GM19043 (cell line): Measurements from ENCODE around the gene PEX12.
"Not testable (repeated sequence)": the region's sequence is repeated elsewhere in the genome, so short reads cannot be mapped to it uniquely, and the experiment has no call there.

ENCODE experiments used
- ATAC-seq: cut with Tn5 transposase; IDR thresholded peaks from one replicate; pipeline ENCODE4 v1.9.1; 2021; ENCODE audit warnings: low read depth; ENCODE audit not compliant: unreplicated experiment

The PEX12 gene

DNA sequence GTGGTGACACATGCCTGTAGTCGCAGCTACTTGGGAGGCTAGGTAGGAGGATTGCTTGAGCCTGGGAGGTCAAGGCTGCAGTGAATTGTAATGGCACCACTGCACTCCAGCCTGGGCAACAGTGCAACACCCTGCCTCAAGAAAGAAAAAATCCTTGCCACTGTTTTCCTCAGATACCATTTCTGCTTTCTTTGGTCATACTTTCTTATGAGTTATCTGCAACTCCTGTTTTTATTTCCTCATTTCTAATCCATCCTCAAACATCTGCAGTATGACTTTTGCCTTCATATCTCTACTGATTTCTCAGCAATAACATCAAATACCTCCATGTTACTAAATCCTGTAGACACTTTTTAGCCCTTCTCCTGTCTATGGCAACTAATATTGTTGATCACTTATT lies 5.7 kb upstream of the PEX12 start:
- ATAC-seq: no peak

DNA sequence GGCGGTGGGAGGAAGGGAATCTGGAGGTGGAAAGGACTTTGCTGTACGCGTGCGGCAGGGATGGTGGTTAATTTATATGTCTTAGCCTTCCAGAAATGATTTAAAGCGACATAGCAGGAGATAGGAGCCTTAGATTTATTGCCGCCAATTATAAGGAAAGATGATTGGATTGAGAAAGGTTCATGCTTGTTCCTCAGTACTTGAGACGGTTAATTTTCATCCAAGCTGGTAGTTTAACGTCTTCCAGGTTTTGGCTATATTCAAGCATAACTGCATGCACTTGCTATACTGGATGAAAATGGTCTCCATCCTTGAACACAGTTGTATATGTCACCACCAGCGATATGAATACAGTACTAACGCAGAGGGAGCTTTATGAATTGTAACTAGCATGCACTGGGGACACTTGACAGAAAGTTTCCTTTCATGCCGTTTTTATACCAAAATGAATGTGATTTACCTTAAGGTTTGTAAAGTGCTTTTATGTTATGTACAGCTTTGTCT lies 610 bp upstream of the PEX12 start:
- ATAC-seq: no peak

DNA sequence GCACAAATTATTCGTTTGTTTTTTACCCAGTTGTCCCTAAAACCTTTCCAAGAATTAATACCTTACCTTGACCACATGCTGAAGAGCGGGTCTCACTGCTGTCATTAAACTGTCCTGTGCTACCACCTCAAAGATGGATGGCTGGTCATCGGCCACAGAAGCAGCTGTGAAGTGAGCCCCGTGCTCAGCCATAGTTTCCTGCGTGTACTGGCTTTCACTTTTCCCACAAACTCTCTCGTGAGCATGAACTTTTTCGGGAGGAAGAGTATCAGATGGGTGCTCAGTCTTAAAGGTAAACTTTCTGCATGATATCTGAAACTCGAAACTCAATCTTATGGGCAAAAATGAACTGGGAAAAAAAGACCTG lies 558 bp downstream of the PEX12 start:
- ATAC-seq: no peak

DNA sequence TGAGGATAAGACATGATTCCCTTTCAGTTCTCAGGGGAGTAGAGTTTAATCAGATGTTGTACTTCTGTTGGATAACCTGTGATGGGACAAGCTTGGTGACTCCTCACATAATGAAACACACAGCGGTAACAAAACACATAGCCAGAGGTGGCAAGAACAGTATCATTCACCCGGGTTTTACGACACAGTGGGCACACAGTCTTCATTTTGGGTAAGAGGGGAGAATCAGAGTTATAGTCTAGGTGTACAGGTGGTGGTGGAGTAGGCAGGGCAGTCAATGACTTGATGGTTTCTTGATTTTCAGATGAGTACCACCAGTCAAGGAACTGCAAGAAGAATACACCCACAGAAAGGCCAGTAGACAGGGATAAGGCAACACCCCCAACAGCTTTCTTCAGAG lies 2.6 kb downstream of the PEX12 start:
- ATAC-seq: no peak

DNA sequence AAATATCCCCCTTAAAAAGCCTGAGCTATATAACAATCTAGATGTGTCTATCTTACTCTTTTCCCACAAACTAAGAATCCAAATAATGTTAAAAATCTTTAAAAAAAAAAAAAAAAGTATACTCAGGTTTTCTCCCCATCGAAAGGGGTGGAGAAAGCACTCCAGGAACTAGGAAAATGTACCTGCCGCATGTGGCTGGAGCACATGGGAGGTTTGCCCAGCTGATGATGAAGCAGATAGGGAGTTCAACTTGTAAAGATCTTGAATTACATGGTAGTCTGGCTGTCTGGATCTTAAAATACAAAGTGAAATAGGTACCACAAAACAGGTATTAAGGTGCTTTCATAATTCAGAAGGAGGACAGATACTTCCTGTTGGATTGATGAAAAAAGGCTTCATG lies 9.0 kb downstream of the PEX12 start:
- no peak for ATAC-seq

DNA sequence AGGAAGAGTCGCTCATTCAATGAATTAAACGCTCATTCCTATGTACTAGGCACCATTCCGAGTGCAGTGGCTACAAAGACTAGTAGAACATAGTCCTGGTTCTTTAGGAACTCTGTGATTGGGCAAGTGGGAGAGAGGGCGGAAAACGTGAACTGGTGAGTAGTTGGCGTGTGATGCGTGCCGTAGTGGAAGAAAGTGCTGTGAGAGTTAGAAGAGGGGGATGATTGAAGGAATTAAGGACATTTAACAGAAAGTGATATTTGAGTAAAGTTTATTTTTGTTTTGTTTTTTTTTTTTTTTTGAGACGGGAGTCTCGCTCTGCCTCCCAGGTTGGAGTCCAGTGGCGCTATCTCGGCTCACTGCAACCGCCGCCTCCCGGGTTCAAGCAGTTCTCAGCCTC lies 9.8 kb downstream of the PEX12 start:
- no peak for ATAC-seq

DNA sequence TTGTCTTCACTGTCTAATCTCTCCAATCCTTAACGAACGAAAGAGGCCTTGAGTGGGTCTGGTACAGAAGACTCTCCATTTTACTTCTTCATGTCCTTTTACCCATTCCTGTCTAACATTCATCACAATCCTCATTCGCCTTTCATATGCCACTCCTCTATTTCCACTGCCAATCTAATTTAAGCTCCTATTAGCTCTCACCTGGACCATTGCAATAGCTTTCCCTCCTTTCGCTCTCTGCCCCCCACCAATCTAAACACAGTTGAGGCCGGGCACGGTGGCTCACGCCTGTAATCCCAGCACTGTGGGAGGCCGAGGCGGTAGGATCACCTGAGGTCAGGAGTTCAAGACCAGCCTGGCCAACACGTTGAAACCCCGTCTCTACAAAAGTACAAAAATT lies 11.4 kb downstream of the PEX12 start:
- ATAC-seq: no peak

DNA sequence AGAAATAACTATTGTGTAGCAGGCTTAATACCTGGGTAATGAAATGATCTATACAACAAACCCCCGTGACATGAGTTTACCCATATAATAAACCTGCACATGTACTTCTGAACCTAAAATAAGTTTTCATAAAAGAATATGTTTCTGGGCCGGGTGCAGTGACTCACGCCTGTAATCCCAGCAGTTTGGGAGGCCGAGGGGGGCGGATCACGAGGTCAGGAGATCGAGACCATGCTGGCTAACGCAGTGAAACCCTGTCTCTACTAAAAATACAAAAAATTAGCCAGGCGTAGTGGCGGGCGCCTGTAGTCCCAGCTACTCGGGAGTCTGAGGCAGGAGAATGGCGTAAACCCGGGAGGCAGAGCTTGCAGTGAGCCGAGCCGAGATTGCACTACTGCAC lies 15.2 kb downstream of the PEX12 start:
- not testable (repeated sequence) for ATAC-seq

DNA sequence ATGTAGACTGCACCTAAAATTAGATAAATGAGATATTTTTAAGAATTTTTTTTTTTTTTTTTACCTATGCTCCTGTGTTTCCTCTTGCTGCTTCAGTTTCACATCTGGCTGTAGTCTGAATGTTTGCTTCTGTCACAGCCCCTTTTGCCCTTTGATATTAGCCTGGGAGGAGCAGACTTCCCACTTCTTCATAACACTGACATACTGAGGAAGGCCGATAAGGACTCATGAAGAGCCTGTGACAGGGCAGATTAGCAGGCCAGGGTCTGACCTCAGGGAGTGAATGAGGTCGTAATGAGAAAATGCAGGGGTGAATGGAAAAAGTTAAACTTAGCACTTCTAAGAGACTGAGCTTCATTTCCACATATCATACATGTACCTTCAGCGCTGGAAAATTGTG lies 17.7 kb downstream of the PEX12 start, which contains the start of gene SLFN14:
Gene SLFN14, minus strand, starts transcription at position 117 of the 400 bp plus-strand sequence. CDS start 2,757 bp downstream, outside the sequence.
- ATAC-seq: no peak

DNA sequence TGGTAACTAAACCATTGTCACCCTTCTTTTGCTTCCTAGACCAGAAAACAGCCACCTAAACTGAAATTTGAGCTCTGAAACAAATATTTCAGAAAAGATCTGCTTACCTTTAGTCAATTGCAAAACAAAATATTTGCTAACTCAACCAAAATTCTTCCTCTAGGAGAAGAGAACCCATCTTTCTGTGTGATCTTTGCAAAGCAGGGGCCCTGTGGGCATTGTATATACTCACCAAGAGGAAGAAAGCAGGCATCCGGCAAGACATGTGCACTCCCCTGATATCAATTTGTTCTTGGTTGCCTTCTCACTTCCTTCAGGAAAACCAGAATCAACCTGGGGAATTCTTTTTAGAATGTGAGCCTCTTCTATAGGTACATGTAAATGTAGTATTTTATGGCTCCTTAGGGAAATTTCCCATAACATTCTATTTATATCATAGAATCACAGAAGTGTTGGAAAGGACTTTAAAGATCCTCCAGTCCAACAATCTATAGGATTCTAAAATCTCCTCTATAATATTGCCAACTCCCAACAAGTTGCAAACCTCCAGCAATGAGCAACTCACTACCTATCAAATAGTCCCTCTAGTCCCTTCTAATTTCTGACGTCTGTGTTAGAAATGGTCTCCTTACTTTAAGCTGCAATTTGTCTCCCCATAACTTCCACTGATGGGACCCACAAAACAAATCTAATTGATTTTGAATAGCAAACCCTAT lies 18.7 kb downstream of the PEX12 start:
- no peak for ATAC-seq

DNA sequence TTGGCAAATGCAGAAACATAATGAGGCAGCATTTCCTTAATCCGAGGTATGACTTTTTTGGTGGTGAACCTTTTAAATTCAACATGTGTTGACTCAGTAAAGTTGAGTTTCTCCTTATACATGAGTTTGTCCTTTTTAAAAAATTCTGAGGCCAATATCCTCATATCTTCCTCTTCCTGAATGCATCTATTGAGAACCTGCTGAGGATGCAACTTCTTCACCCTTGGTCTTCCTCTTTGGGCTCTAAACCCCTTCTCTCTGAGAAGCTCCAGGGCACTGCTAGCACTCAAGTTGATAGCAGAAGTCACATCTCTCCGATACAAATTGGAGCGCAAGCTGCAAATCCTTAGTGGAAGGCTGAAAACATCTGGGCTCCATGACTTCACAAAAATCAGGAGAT lies 21.0 kb downstream of the PEX12 start:
- no peak for ATAC-seq

DNA sequence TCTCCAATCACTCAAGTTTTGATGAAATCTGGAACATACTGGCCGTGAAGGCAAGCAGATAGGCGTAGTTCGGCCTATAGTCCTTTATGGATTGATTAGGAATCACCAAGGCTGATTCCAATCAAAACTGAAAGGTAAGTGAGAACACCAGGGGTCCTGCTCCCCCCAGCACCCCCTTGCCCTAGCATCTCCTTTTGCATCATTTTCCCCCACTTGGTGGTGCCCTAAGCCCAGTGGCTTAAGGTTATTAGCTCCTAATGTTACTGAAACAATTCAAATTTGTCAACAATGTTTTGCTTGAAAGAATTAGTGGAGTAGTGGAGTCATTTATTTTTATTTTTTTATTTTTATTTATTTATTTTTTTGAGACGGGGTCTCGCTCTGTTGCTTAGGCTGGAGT lies 22.7 kb downstream of the PEX12 start:
- no peak for ATAC-seq

DNA sequence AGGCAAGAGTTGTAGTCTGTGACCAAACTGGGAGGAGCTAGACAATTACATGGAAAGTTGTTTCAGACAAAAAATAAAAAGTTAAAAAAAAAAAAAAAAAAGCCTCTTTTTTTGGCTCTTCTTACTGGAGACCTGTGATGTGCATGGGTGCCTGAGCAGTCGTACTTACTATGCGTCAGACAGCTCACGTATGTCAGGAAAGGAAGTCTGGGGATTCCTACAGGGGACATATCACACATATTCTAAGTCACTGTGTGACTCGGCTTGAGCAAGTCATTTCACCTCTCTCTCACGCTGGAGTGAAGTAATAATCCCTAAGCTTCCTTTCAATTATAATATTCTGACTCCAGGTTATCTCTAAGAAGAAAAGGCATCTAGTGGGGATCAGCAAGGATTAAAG lies 23.7 kb downstream of the PEX12 start:
- no peak for ATAC-seq

DNA sequence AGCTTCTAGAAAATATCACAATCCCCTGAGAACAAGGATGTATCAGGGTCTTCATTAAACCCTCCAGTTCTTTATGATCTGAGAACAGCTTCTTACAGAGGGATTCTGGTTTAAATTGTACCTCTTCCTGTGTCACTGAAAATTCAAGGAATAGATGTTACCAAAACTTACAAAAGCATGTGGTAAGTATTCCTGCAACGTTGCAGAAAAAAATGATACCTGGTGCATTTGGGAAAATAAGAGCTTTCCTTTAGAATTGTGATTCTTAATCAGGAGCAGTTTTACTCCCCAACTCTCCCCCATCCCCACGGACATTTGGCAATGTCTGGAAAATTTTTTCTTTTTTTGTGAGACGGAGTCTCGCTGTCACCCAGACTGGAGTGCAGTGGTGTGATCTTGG lies 25.1 kb downstream of the PEX12 start:
- no peak for ATAC-seq

DNA sequence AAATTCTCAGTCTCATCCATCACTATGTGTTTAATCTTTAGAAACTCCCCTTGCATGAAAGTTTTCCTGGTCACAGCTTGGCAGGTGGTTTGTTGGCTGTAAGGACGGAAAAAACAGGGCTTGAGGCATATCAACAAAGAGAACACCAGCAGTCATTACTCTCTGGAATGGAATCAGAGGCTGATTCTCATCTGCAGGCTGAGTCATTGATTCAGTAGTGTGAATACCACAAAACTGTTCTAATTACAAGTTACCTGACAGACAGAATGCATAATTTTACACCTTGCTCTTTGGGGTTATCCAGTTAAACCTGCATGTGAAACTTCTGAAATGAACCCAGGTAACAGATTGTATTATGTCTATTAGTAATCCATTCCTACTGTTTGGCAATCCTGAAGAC lies 29.4 kb downstream of the PEX12 start:
- ATAC-seq: no peak

DNA sequence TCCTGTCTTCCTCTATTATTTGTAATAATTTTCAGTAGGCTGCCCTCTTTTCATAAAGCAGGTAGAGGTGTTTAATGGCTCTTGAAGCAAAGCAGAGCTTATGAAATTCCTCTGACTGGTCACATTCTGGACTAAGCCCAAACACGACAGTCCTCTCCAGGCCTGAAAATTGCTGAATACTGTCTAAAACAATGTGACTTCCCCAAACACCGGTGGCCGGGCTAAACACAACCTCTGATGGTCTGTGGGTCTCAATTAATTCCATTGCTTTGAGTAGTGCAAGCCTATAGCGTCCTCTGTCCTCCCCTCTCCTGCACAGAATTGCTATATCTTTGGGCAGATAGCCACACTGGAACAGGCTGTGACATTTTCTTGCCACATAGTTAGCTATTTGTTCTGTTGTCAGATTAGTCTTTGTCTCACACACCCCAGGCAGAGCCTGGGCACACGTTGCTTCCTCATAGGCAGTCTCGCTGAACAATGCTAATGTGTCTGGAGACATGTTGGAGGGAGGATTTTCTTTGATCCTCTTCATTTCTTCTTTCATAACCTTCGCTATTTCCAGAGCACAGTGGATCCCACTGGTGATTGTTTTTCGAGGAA lies 30.1 kb downstream of the PEX12 start:
- no peak for ATAC-seq

DNA sequence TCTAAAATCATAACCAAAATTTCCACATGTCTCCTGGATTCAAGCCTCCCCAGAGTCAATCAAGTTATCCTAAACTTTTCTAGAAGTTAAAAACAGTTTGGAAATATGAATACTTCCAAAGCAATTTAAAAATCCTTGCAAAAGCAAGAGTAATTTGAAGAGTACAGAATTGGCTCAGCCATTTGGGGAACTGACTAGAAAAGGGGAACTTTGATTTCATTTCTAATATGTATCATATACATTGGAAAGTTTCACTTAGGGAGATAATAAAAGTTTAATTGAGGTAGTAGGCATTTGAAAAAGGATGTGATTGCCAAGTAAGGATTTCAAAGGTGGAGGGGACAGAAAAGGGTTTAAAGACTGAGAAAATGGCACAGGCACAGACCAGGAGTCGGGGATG lies 31.9 kb downstream of the PEX12 start:
- no peak for ATAC-seq

DNA sequence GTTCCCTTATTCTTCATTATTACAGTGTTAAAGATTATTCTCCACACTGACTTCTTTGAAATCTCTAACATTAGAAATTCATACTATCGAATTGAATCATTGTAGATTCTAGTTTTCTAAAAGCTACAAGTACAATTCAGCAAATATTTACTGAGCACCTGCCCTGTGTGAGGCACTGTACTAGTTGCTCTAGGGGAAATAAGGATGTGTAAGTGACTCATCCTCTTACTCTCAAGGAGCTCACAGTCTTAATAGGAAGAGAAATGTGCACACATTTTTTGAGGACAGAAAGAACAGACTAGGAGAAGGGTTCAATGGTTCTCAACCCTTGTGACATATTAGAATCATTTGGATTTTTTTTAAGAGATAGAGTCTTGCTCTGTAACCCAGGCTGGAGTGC lies 33.2 kb downstream of the PEX12 start:
- ATAC-seq: no peak

DNA sequence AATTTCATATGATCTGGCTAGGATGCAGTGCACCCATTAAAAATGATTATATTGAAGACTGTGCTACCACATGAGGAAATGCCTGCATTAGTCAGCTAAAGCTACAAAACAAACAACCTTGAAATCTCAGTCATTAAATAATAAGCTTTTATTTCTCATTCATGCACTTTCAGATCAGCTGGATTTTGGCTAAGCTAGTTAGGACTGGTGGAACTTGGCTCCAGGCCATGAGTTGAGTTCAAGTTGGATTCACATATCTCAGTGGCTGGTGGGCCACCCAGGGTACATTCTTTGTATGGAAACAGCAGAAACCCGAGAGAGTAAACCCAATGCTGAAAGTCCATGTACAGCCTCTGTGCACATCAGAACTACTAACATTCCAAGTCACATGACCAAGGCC lies 34.5 kb downstream of the PEX12 start:
- no peak for ATAC-seq

DNA sequence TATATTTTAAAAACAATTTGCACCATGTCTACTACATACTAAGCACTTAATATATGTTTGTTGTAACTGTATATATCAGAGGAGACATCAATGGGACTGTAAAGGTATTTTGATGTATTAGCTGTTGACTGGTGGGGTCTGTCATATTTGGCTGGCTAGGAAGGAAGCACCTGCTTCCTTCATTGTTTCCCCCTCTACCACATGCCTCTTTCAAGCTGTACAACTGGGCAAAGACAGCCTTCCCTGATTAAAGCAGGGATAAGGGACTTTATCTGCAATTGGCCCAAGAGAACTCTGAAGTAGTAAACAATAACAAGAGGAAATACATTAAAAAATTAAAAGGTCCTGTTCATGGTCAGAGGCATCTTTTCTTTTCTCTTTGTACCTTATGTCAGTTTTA lies 35.4 kb downstream of the PEX12 start:
- ATAC-seq: no peak

DNA sequence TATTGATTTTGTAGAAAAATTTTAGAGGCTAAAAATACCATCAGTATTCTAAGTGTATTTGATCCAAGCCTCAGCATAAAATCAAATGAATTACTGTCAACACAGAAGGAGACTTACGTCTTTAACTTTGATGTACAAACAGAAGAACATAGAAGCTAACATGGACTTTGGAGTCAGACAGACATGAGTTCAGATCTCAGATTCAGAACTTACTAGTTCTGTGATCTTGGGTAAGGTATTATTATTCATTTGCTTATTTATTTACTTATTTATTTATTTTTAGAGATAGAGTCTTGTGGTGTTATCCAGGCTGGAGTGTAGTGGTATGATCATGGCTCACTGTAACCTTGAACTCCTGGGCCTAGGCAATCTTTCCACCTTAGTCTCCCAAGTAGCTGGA lies 36.9 kb downstream of the PEX12 start:
- no peak for ATAC-seq

DNA sequence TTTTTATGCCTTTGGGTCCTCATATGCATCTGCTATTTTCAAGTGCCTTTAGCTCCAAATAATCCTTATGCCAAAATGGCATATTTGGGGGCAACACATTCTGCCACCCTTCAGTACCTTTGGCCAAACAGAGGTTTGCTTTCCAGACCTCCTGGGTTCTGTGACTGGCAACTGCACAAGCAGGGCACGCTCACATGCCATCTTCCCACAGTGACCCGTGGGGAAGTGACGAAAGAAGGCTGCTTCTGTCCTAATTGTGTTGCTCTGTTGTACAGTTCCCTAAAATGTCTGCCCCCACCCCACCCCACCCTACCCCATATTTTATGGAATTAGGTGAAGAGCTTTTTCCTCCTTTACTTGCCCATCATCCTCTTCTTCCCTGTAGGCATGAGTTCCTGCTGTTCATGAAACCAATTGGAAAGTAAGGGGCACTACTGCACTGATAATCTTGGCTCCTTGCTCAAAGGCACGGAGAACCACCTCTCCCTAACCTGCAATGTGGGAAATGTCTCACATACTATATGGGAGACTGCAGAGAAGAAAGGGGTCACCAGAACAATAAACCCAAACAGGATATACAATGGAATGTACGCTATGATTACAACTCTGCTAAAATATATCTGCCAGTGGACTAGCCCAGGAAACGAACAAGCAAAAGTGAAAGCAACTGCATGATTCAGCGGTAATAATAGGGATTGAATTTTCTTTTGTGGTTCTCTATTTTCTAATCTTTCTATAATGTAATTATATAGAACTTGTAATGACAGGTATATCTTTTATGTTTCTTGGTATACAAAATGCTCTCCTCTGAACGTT lies 37.6 kb downstream of the PEX12 start:
- no peak for ATAC-seq
